Keratinocyte (primary cell): ENCODE results near the gene OR4Q2. TPM values are rescaled to one million over a fixed set of nuclear protein-coding genes. Genes with fewer than 3 reads are reported as not detected.
"Not testable (repeated sequence)": the region's sequence is repeated elsewhere in the genome, so short reads cannot be mapped to it uniquely, and the experiment has no call there.

Experiments
- DNase-seq: peaks from one replicate; pipeline ENCODE4 v3.0.0-alpha.2; 2011; ENCODE audit warnings: low read depth, missing footprints, low spot score
- FAIRE-seq: peaks from 2 replicates; lab custom pipeline; 2011; peaks lifted over from hg19 to GRCh38; lab: Jason Lieb, UNC
- H2AFZ ChIP-seq: 2 replicates; pipeline ENCODE4 v1.6.0; 2012; ENCODE audit warnings: low read length, control low read depth, inconsistent platforms; ENCODE audit not compliant: control insufficient read depth
- H3K27ac ChIP-seq: 2 replicates; pipeline ENCODE4 v1.5.1; 2011; ENCODE audit warnings: low read length; ENCODE audit not compliant: control insufficient read depth, insufficient read depth
- H3K27me3 ChIP-seq: 3 replicates; pipeline ENCODE4 v1.6.0; 2011; ENCODE audit warnings: low read length; ENCODE audit not compliant: control insufficient read depth, insufficient read depth; ENCODE audit errors: extremely low read depth
- H3K36me3 ChIP-seq, 2 experiments: 2 replicates in 1 of 2; 3 replicates in 1 of 2; pipeline ENCODE4 v1.5.1; 2011; ENCODE audit warnings: low read length in 2 of 2, mild to moderate bottlenecking in 1 of 2; ENCODE audit not compliant: control insufficient read depth in 2 of 2, insufficient read depth in 2 of 2; ENCODE audit errors: extremely low read depth in 1 of 2
- H3K4me1 ChIP-seq: 3 replicates; pipeline ENCODE4 v1.5.1; 2011; ENCODE audit warnings: low read length; ENCODE audit not compliant: control insufficient read depth, insufficient read depth; ENCODE audit errors: extremely low read depth
- H3K4me2 ChIP-seq: 3 replicates; pipeline ENCODE4 v1.6.0; 2011; ENCODE audit warnings: low read depth, low read length; ENCODE audit not compliant: control insufficient read depth, insufficient read depth; ENCODE audit errors: extremely low read depth
- H3K4me3 ChIP-seq, 3 experiments: fragments of 200-600 bp in 1 of 3; sonication (generic) in 1 of 3; 2 replicates in 2 of 3; 3 replicates in 1 of 3; pipeline ENCODE4 v1.5.1; 2011 to 2016; ENCODE audit warnings: low read length in 3 of 3, mild to moderate bottlenecking in 3 of 3, control low read depth in 2 of 3, inconsistent platforms in 1 of 3, low read depth in 1 of 3, mixed read lengths in 1 of 3, mixed run types in 1 of 3, moderate library complexity in 1 of 3; ENCODE audit not compliant: control insufficient read depth in 2 of 3, insufficient read depth in 2 of 3; ENCODE audit errors: extremely low read depth in 1 of 3
- H3K79me2 ChIP-seq: 2 replicates; pipeline ENCODE4 v1.6.0; 2012; ENCODE audit warnings: low read length; ENCODE audit not compliant: control insufficient read depth, insufficient read depth
- H3K9ac ChIP-seq: 3 replicates; pipeline ENCODE4 v1.6.0; 2011; ENCODE audit warnings: low read length; ENCODE audit not compliant: control insufficient read depth, insufficient read depth; ENCODE audit errors: extremely low read depth
- H3K9me1 ChIP-seq: 3 replicates; pipeline ENCODE4 v1.6.0; 2011; ENCODE audit warnings: low read length; ENCODE audit not compliant: control insufficient read depth, insufficient read depth; ENCODE audit errors: extremely low read depth
- H3K9me3 ChIP-seq: 2 replicates; pipeline ENCODE4 v1.5.1; 2012; ENCODE audit warnings: low read depth, low read length; ENCODE audit not compliant: control insufficient read depth
- H4K20me1 ChIP-seq: 3 replicates; pipeline ENCODE4 v1.6.0; 2011; ENCODE audit warnings: low read length; ENCODE audit not compliant: control insufficient read depth, insufficient read depth; ENCODE audit errors: extremely low read depth
- CTCF ChIP-seq, 3 experiments: IDR thresholded peaks in 1 of 3; conservative IDR thresholded peaks in 1 of 3; optimal IDR thresholded peaks in 1 of 3; 2 replicates in 2 of 3; 3 replicates in 1 of 3; pipeline versions ENCODE3 to v1.5.1; 2011; ENCODE audit warnings: low read length in 3 of 3, mild to moderate bottlenecking in 3 of 3, moderate library complexity in 2 of 3, control low read depth in 1 of 3, inconsistent platforms in 1 of 3; ENCODE audit not compliant: insufficient read depth in 2 of 3; ENCODE audit errors: extremely low read depth in 1 of 3
- EZH2 ChIP-seq: IDR thresholded peaks from one replicate; pipeline ENCODE4 v1.6.1; 2012; ENCODE audit warnings: inconsistent platforms, mild to moderate bottlenecking, low read length, moderate library complexity
- dilution Hi-C: fragments of 300-500 bp; cut with MboI; formaldehyde crosslinking; loops from one replicate; pipeline ENCODE4 v1.7.0; 2020; ENCODE audit warnings: low sequenced_read_pairs; ENCODE audit not compliant: extremely low pct_ligation_motif_present
- polyA minus RNA-seq, 3 experiments: library from RNA; depleted of rRNA, polyadenylated mRNA; stranded (reverse); fragments of >200 nt; gene quantifications; 1 replicate in 1 of 3; 2 replicates in 1 of 3; 3 replicates in 1 of 3; pipeline ENCODE4 v1.2.3, GENCODE V29; 2011
- polyA plus RNA-seq, 5 experiments: library from polyadenylated mRNA; depleted of rRNA in 3 of 5; stranded (reverse) in 3 of 5; stranded (forward) in 1 of 5; unstranded in 1 of 5; fragments of >200 nt; gene quantifications; 1 replicate in 1 of 5; 2 replicates in 3 of 5; 3 replicates in 1 of 5; pipeline versions ENCODE4 v1.2.1 to v1.2.3, GENCODE V29; 2011 to 2012; ENCODE audit warnings: missing spikeins in 2 of 5, low read depth in 1 of 5, low replicate concordance in 1 of 5

The OR4Q2 gene
- polyA plus RNA-seq (not detected in 3 replicates), polyA minus RNA-seq (not detected in 3 replicates)
- polyA plus RNA-seq (2011; ENCODE audit: low read depth): not detected
- not detected in 2 replicates for polyA plus RNA-seq (2011; cell fraction: cytosol; rRNA removed)
- not detected in 2 replicates for polyA plus RNA-seq (2011; cell fraction: nucleus; rRNA removed)
- not detected in 2 replicates for polyA plus RNA-seq (2012; ENCODE audit: low replicate concordance)
- polyA minus RNA-seq (2011; cell fraction: cytosol; rRNA and poly(A)+ RNA removed): not detected
- not detected in 2 replicates for polyA minus RNA-seq (2011; cell fraction: nucleus; rRNA and poly(A)+ RNA removed)

- Histone ChIP-seq H3K9me3 (no peaks in the 10 kb centered on the region), H3K27me3 (no peaks in the 10 kb centered on the region), H3K4me2 (no peak within 1 kb of the TSS), H3K9ac (no peak within 1 kb of the TSS), H3K27ac (no peak within 1 kb of the TSS), H3K4me3 (no peak within 1 kb of the TSS), H2AFZ (no peak within 1 kb of the TSS), H4K20me1 (no peaks in the 10 kb centered on the region), H3K9me1 (no peaks in the 10 kb centered on the region), H3K4me1 (no peaks in the 10 kb centered on the region), H3K79me2 (no peaks in the 10 kb centered on the region), H3K36me3 (no peaks in the 10 kb centered on the region)
- TF ChIP-seq CTCF (optimal IDR thresholded peaks at IDR 0.05 in 1 of 3, IDR thresholded peaks at IDR 0.05 in 1 of 3, conservative IDR thresholded peaks at IDR 0.05 in 1 of 3; ENCODE audit: extremely low read depth in 1 of 3, insufficient read depth in 2 of 3, low read length in 3 of 3): no peak
- no peak for TF ChIP-seq EZH2
- no peak for FAIRE-seq
- DNase-seq: no peak
- dilution Hi-C loops: no loop called here
These were observed at the start of gene OR4Q2 for GRCh38 chr14:20001863-20002262. TSS of gene OR4Q2 (plus strand) at chr14:20002163.

- dilution Hi-C loops, H3K27me3 ChIP-seq, H3K9ac ChIP-seq, H3K9me1 ChIP-seq, H3K79me2 ChIP-seq, H3K4me2 ChIP-seq, FAIRE-seq, H3K4me3 ChIP-seq, H3K9me3 ChIP-seq, H3K27ac ChIP-seq, H3K36me3 ChIP-seq, H2AFZ ChIP-seq, H3K4me1 ChIP-seq, DNase-seq, H4K20me1 ChIP-seq: not testable (repeated sequence)
These were observed 32.2 kb upstream of the OR4Q2 start for GRCh38 chr14:19969735-19970134.

- H3K4me2 ChIP-seq: no peak overlapping the region
- H3K36me3 ChIP-seq: no peaks in the 10 kb centered on the region
- H4K20me1 ChIP-seq: no peaks in the 10 kb centered on the region
- H3K27me3 ChIP-seq: no peaks in the 10 kb centered on the region
- DNase-seq (no peak), FAIRE-seq (no peak)
- no peak overlapping the region for H3K9ac ChIP-seq
- no peak overlapping the region for H3K4me3 ChIP-seq
- TF ChIP-seq EZH2 (no peak), CTCF (optimal IDR thresholded peaks at IDR 0.05 in 1 of 3, IDR thresholded peaks at IDR 0.05 in 1 of 3, conservative IDR thresholded peaks at IDR 0.05 in 1 of 3; ENCODE audit: extremely low read depth in 1 of 3, insufficient read depth in 2 of 3, low read length in 3 of 3) (no peak)
- no peaks in the 10 kb centered on the region for H3K9me1 ChIP-seq
- no peaks in the 10 kb centered on the region for H3K79me2 ChIP-seq
- H3K4me1 ChIP-seq: no peaks in the 10 kb centered on the region
- no peaks in the 10 kb centered on the region for H3K9me3 ChIP-seq
- dilution Hi-C loops: no loop called here
- no peak overlapping the region for H2AFZ ChIP-seq
- H3K27ac ChIP-seq: no peak overlapping the region
These were observed 27.1 kb upstream of the OR4Q2 start for GRCh38 chr14:19974844-19975243.
